HEK293 (cell line): ENCODE measurements around the gene MICAL3.

Source experiments
- GLI4 ChIP-seq: fragments of 450-650 bp; formaldehyde crosslinking; IDR thresholded peaks from 2 replicates; pipeline ENCODE4 v1.5.1; 2016; ENCODE audit warnings: missing biosample characterization, missing genetic modification characterization
- ZBTB21 ChIP-seq: fragments of 450-650 bp; formaldehyde crosslinking; IDR thresholded peaks from 2 replicates; pipeline ENCODE4 v1.5.1; 2017; ENCODE audit warnings: missing biosample characterization, missing genetic modification characterization
- ZNF140 ChIP-seq: fragments of 450-650 bp; formaldehyde crosslinking; IDR thresholded peaks from 2 replicates; pipeline ENCODE4 v1.5.1; 2016; ENCODE audit warnings: missing biosample characterization, missing genetic modification characterization
- ZNF600 ChIP-seq: fragments of 450-650 bp; formaldehyde crosslinking; IDR thresholded peaks from 2 replicates; pipeline ENCODE4 v1.5.1; 2016; ENCODE audit warnings: missing biosample characterization, missing genetic modification characterization
- ZNF629 ChIP-seq: fragments of 450-650 bp; formaldehyde crosslinking; IDR thresholded peaks from 2 replicates; pipeline ENCODE4 v1.5.1; 2017; ENCODE audit warnings: missing biosample characterization, missing genetic modification characterization
- ZNF677 ChIP-seq: fragments of 450-650 bp; IDR thresholded peaks from 2 replicates; pipeline ENCODE4 v1.5.0; 2018; ENCODE audit warnings: missing biosample characterization, mild to moderate bottlenecking, missing genetic modification characterization, moderate library complexity
- ZNF837 ChIP-seq: fragments of 450-650 bp; formaldehyde crosslinking; IDR thresholded peaks from 2 replicates; pipeline ENCODE4 v1.5.1; 2016; ENCODE audit warnings: missing biosample characterization, missing genetic modification characterization
- TF ChIP-seq, protein P1 (sequence below): fragments of 450-650 bp; formaldehyde crosslinking; IDR thresholded peaks from 2 replicates; pipeline ENCODE4 v1.5.1; 2016; ENCODE audit warnings: missing biosample characterization, missing genetic modification characterization
- TF ChIP-seq, protein P2 (sequence below): fragments of 450-650 bp; formaldehyde crosslinking; IDR thresholded peaks from 2 replicates; pipeline ENCODE4 v1.5.1; 2016; ENCODE audit warnings: missing biosample characterization, missing genetic modification characterization, low read depth

DNA sequence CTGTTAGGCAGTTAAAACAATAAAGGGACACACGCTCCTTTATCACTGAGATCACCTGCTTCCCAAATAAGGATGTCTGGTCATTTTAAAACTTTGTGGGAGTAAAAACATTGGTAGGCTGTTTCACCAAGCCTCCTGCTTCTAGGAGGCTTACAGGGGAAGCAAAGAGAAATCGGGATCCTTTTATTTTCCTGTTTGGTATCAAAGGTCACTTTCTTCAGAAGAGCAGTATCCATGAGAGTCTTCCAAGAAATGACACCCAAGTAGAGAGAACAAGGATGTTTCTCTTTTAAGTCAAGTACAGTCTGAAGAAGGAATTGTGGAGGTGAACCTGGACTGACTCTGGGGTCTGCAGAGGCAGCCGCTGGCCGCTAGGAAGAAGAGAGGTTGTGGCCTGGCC lies 213.2 kb downstream of the MICAL3 start:
- TF ChIP-seq, protein P1, sequence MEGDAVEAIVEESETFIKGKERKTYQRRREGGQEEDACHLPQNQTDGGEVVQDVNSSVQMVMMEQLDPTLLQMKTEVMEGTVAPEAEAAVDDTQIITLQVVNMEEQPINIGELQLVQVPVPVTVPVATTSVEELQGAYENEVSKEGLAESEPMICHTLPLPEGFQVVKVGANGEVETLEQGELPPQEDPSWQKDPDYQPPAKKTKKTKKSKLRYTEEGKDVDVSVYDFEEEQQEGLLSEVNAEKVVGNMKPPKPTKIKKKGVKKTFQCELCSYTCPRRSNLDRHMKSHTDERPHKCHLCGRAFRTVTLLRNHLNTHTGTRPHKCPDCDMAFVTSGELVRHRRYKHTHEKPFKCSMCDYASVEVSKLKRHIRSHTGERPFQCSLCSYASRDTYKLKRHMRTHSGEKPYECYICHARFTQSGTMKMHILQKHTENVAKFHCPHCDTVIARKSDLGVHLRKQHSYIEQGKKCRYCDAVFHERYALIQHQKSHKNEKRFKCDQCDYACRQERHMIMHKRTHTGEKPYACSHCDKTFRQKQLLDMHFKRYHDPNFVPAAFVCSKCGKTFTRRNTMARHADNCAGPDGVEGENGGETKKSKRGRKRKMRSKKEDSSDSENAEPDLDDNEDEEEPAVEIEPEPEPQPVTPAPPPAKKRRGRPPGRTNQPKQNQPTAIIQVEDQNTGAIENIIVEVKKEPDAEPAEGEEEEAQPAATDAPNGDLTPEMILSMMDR (tag by site-specific recombination): no peak
- no peak for TF ChIP-seq ZNF837 (tag by site-specific recombination)
- TF ChIP-seq ZNF600 (tag by site-specific recombination): no peak
- TF ChIP-seq ZNF677 (tag by site-specific recombination): no peak
- TF ChIP-seq ZNF140: no peak
- TF ChIP-seq, protein P2, sequence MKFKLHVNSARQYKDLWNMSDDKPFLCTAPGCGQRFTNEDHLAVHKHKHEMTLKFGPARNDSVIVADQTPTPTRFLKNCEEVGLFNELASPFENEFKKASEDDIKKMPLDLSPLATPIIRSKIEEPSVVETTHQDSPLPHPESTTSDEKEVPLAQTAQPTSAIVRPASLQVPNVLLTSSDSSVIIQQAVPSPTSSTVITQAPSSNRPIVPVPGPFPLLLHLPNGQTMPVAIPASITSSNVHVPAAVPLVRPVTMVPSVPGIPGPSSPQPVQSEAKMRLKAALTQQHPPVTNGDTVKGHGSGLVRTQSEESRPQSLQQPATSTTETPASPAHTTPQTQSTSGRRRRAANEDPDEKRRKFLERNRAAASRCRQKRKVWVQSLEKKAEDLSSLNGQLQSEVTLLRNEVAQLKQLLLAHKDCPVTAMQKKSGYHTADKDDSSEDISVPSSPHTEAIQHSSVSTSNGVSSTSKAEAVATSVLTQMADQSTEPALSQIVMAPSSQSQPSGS: no peak
- no peak for TF ChIP-seq ZBTB21 (tag by site-specific recombination)
- TF ChIP-seq GLI4 (tag by site-specific recombination): no peak
- no peak for TF ChIP-seq ZNF629 (tag by site-specific recombination)
